Activated CD4-positive, alpha-beta T cell treated with anti-CD3 and anti-CD28 coated beads, Interleukin-2, amount 10 ng/mL, durations not matched to agents 7 days and 5 days (primary cell): ENCODE measurements around the gene DNASE1L3. TPM values are rescaled to one million over a fixed set of nuclear protein-coding genes. Genes with fewer than 3 reads are reported as not detected.
A peak's percentile ranks its signal among the peaks of the same experiment; 100 is the strongest.

Experiments used
- CTCF ChIA-PET: fragments of 350-600 bp; sonication (Branson Sonifier 250); formaldehyde crosslinking; loops from one replicate; lab custom pipeline; 2021; ENCODE audit warnings: antibody characterized with exemption; lab: Charles Lee
- POLR2A ChIA-PET: fragments of 350-600 bp; sonication (Branson Sonifier 250); formaldehyde crosslinking; loops from one replicate; lab custom pipeline; 2021; ENCODE audit warnings: antibody characterized with exemption; lab: Charles Lee
- DNase-seq: peaks from one replicate; pipeline ENCODE4 v3.0.0-alpha.2; 2020
- H3K27ac Mint-ChIP-seq: one replicate; pipeline ENCODE4 v1.8.0; 2021; ENCODE audit warnings: mild to moderate bottlenecking, moderate library complexity, mixed read lengths
- H3K27me3 Mint-ChIP-seq: one replicate; pipeline ENCODE4 v1.8.0; 2021; ENCODE audit warnings: mixed read lengths
- H3K36me3 Mint-ChIP-seq: one replicate; pipeline ENCODE4 v1.8.0; 2021; ENCODE audit warnings: low read depth, mixed read lengths
- H3K4me1 Mint-ChIP-seq: one replicate; pipeline ENCODE4 v1.8.0; 2021; ENCODE audit warnings: mixed read lengths
- H3K4me3 Mint-ChIP-seq: one replicate; pipeline ENCODE4 v1.8.0; 2021; ENCODE audit warnings: mild to moderate bottlenecking, moderate library complexity, mixed read lengths
- H3K9me3 Mint-ChIP-seq: one replicate; pipeline ENCODE4 v1.8.0; 2021; ENCODE audit warnings: mixed read lengths
- total RNA-seq, 2 experiments: library from RNA; stranded (reverse); gene quantifications; one replicate each; pipeline ENCODE4 v1.2.3, GENCODE V29; 2021

The DNASE1L3 gene
- total RNA-seq, 2 experiments from 2014 or later, result not detected

DNA sequence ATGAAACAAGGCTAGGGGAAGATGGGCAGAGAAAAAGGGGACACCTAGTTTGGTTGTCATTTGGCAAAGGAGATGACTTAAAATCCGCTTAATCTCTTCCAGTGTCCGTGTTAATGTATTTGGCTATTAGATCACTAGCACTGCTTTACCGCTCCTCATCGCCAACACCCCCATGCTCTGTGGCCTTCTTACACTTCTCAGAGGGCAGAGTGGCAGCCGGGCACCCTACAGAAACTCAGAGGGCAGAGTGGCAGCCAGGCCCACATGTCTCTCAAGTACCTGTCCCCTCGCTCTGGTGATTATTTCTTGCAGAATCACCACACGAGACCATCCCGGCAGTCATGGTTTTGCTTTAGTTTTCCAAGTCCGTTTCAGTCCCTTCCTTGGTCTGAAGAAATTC, 39.6 kb downstream of the DNASE1L3 start:
- DNase-seq, result no peak
- ChIA-PET POLR2A (no interaction called here), CTCF (no interaction called here)
- no peaks in the 10 kb centered on the region for H3K36me3 Mint-ChIP-seq
- no peaks in the 10 kb centered on the region for H3K4me1 Mint-ChIP-seq
- H3K4me3 Mint-ChIP-seq, result no peak overlapping the region
- H3K27ac Mint-ChIP-seq, result no peak overlapping the region
- no peaks in the 10 kb centered on the region for H3K9me3 Mint-ChIP-seq
- peaks cover 3% of the 10 kb centered on the region for H3K27me3 Mint-ChIP-seq

DNA sequence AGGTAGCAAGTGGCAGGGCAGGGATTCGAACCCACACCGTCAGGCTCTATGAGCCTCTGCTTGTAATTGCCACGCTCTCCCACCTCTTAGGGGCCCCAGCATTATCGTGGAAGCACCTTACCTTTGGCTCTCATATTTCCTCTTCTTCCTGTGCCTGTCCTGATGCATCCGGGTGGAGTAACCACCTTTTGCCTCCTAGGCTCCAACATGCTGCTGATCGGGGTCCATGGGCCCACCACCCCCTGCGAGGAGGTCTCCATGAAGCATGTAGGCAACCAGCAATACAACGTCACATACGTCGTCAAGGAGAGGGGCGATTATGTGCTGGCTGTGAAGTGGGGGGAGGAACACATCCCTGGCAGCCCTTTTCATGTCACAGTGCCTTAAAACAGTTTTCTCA, 40.4 kb downstream of the DNASE1L3 start:
- no peaks in the 10 kb centered on the region for H3K9me3 Mint-ChIP-seq
- H3K27ac Mint-ChIP-seq, result no peak overlapping the region
- ChIA-PET CTCF (interaction anchor here (0.6 kb wide), 1 partner anchor 196 kb away, joined by 4 read pairs; no protein-coding TSS in a partner anchor), POLR2A (no interaction called here)
- no peaks in the 10 kb centered on the region for H3K4me1 Mint-ChIP-seq
- no peaks in the 10 kb centered on the region for H3K36me3 Mint-ChIP-seq
- no peak for DNase-seq
- H3K4me3 Mint-ChIP-seq, result no peak overlapping the region
- H3K27me3 Mint-ChIP-seq, result no peaks in the 10 kb centered on the region

DNA sequence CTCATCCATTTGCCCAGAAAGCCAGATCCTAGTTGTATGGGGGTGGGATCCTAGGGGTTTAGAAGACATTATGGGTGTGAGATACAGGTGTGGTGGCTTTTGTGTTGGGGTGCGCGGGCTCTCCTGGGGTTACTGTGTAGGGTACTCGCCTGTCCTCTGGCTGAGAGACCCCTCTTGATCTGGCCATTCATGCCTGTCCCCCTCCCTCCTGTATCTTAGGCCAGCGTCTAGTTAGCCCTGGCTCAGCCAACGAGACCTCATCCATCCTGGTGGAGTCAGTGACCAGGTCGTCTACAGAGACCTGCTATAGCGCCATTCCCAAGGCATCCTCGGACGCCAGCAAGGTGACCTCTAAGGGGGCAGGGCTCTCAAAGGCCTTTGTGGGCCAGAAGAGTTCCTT, 41.4 kb downstream of the DNASE1L3 start:
- Mint-ChIP-seq H3K4me1 (no peaks in the 10 kb centered on the region), H3K9me3 (no peaks in the 10 kb centered on the region), H3K36me3 (no peaks in the 10 kb centered on the region), H3K27ac (no peak overlapping the region), H3K4me3 (no peak overlapping the region), H3K27me3 (no peaks in the 10 kb centered on the region)
- ChIA-PET CTCF (no interaction called here), POLR2A (no interaction called here)
- DNase-seq, result no peak

DNA sequence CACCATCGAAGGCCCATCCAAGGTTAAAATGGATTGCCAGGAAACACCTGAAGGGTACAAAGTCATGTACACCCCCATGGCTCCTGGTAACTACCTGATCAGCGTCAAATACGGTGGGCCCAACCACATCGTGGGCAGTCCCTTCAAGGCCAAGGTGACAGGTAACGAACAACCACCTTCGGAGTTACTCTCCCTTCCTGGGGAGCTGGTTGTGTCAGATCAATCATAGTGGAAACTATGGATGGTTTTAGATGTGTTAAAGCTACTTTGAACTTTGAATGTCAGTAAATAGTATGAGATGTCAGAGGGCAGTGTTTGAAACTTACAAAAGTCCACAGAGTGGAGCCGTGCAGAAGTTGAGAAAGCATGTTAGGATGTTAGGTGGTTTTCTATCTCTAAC, 42.3 kb downstream of the DNASE1L3 start:
- no peaks in the 10 kb centered on the region for H3K9me3 Mint-ChIP-seq

DNA sequence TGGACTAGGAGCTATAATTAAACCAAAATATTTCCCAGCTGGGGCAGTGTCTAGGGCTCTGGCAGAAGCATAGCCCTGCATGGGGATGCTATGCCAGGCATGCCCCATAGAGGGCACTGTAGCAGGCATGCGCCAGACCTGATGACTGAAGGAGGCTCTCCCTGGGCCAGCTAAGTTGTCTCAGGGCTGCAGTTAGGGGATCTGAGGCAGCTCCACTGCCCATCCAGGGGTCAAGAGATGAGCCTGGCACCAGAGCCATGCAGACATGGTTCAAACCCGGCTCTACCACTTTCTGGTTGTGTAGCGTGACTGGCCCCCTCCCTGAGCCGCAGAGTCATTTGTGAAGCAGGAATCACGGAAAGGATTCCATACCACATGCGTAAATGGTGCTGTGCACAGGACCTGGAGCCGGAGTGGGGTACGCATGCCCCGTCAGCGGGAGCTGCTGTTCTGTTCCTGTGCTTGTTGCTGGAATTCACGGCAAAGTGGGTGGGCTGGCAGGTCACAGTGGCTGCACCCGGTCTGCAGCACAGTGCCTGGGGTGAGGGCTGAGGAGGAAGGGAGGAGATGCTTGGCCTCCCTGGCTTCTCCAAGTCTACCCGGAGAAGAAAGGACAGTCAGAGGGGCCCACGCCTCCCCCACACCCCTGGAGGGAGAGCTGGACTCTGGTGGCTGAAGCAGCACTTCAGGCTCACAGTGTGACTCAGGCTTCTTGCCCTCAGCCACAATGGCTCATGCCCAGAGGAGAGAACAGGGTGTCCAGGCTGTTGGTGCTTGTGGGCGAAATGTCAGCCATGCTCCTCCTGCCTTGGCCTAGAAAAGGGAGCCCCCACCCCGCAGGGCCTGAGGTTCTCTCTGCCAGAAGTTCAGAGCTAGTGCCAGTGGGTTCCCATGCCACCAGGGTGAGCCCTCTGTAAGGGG, 43.1 kb downstream of the DNASE1L3 start:
- Mint-ChIP-seq H3K27me3 (no peaks in the 10 kb centered on the region), H3K27ac (no peak overlapping the region), H3K4me3 (no peak overlapping the region), H3K9me3 (no peaks in the 10 kb centered on the region), H3K4me1 (no peaks in the 10 kb centered on the region), H3K36me3 (no peaks in the 10 kb centered on the region)
- DNase-seq, result peak; percentile 64
- ChIA-PET CTCF (interaction anchor here (0.8 to 2.9 kb wide), 12 partner anchors 10 to 251 kb away, joined by 3 to 16 read pairs (median 4); partner anchors contain the start of gene FLNB), POLR2A (no interaction called here)

More for the DNA sequence above, 42.3 kb downstream of the DNASE1L3 start:
- CTCF ChIA-PET, result interaction anchor here (1.0 kb wide), 1 partner anchor 40 kb away, joined by 3 read pairs; no protein-coding TSS in a partner anchor
- Mint-ChIP-seq H3K36me3 (no peaks in the 10 kb centered on the region), H3K4me1 (no peaks in the 10 kb centered on the region), H3K4me3 (no peak overlapping the region), H3K27me3 (no peaks in the 10 kb centered on the region), H3K27ac (no peak overlapping the region)
- DNase-seq, result no peak
- POLR2A ChIA-PET, result no interaction called here

DNA sequence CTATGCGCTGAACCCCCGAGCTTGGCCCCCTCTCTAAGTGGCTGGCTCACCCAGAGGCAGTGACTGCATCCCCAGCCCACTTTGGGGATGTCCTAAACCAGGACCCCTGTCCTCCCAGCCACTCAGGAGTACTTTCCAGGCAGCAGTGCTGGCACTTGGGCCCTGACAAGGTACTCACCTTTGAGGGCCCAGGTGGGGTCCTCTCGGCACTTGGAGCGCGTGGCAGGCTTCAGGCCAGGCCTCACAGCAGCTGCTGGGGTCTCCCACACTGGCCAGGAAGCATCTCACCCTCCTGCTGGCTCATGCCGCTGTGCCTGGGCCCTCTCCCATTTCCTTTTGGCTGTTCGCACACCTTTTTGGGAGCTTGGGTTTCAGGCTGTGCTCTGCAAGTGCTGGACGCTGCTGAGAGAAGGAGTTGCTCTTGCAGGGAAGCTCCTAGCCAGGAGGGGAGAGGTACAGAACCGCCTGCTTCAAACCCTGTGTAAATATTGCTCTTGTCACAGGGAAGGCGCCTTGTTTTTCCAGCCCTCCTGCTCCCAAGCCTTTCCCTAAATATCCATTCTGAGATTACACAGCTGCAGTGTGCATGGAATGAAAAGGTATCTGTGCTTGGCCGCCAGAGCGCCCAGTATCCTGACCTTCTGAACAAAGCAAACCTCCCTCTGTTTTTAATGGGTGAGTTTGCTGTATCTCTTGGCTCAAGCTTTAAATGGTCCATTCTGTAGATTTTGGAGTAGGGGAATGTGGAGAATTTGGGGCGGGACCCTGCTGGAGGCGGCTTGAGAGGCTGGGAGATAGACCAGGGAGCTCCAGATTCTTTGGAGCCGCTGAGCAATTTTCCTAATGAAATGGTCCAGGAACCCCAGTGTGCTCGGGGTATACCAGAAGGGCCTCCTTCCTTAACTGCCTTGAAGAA, 45.6 kb downstream of the DNASE1L3 start:
- no peak overlapping the region for H3K4me3 Mint-ChIP-seq
- CTCF ChIA-PET, result interaction anchor here (1.4 to 2.9 kb wide), 3 partner anchors 52 to 158 kb away, joined by 3 to 16 read pairs (median 6); partner anchors contain the start of genes FLNB, HTD2 and RPP14
- POLR2A ChIA-PET, result no interaction called here
- H3K9me3 Mint-ChIP-seq, result no peaks in the 10 kb centered on the region
- no peak for DNase-seq
- H3K36me3 Mint-ChIP-seq, result peaks cover 7% of the 10 kb centered on the region
- no peak overlapping the region for H3K27ac Mint-ChIP-seq
- H3K4me1 Mint-ChIP-seq, result no peaks in the 10 kb centered on the region
- H3K27me3 Mint-ChIP-seq, result no peaks in the 10 kb centered on the region

DNA sequence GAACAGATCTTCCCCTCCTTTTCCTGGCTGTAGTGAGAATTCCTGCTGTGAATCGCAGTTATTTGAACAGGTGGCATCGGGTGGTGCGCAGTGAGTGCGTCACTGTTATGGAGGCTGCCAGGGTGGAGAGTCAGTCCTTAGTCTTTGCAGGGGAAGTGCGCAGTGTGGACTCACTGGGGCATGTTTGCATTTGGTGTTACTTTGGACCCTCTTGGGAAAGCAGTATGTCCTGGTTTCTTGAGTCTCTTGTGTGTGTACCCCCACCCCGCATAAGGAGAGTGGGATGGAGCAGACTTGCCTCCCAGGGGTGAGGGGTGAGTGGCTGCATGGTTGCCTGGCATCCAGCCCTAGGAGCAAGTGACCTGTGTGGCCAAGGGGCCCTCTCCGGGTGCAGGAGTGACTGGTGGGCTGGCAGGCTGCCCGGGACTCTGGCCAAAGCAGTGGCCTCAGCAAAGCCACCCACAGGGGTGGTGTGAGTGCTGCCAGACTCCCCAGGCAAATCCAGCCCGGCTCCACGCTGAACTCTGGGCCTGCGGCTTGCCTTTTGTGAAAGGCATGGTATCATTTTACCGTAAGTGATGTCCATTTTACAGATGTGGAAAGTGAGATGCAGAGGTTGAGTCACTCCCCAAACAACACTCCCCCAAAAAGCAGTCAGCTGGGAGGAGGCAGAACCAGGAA, 46.4 kb downstream of the DNASE1L3 start:
- H3K36me3 Mint-ChIP-seq, result peaks cover 7% of the 10 kb centered on the region
- no peaks in the 10 kb centered on the region for H3K27me3 Mint-ChIP-seq
- no peak for DNase-seq
- POLR2A ChIA-PET, result no interaction called here
- H3K27ac Mint-ChIP-seq, result no peak overlapping the region
- CTCF ChIA-PET, result interaction anchor here (1.0 to 1.6 kb wide), 3 partner anchors 9 to 142 kb away, joined by 3 to 6 read pairs (median 3); partner anchors contain the start of genes HTD2 and RPP14
- H3K4me1 Mint-ChIP-seq, result no peaks in the 10 kb centered on the region
- H3K9me3 Mint-ChIP-seq, result no peaks in the 10 kb centered on the region
- H3K4me3 Mint-ChIP-seq, result no peak overlapping the region

DNA sequence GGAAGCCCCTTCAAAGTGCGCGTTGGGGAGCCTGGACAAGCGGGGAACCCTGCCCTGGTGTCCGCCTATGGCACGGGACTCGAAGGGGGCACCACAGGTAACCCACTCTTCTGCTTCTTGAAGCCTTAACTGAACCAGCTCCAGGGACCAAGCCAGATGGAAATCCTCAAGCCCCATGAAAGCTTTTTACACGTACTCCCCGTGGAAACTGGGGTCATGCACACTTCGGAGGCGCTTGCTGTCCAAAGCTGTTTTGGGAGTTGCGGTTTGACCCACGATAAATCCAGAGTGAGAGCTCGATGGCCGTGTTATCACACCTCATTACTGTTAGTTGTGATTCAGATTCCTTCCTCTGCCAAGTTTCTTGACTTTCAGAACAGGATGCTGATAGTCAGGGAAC, 47.5 kb downstream of the DNASE1L3 start:
- peaks cover 7% of the 10 kb centered on the region for H3K36me3 Mint-ChIP-seq
- no peak overlapping the region for H3K4me3 Mint-ChIP-seq
- no peaks in the 10 kb centered on the region for H3K4me1 Mint-ChIP-seq
- CTCF ChIA-PET, result interaction anchor here (1.0 kb wide), 2 partner anchors 10 to 14 kb away, joined by 3 read pairs; no protein-coding TSS in a partner anchor
- no peak for DNase-seq
- no peaks in the 10 kb centered on the region for H3K27me3 Mint-ChIP-seq
- H3K27ac Mint-ChIP-seq, result no peak overlapping the region
- POLR2A ChIA-PET, result no interaction called here
- no peaks in the 10 kb centered on the region for H3K9me3 Mint-ChIP-seq

DNA sequence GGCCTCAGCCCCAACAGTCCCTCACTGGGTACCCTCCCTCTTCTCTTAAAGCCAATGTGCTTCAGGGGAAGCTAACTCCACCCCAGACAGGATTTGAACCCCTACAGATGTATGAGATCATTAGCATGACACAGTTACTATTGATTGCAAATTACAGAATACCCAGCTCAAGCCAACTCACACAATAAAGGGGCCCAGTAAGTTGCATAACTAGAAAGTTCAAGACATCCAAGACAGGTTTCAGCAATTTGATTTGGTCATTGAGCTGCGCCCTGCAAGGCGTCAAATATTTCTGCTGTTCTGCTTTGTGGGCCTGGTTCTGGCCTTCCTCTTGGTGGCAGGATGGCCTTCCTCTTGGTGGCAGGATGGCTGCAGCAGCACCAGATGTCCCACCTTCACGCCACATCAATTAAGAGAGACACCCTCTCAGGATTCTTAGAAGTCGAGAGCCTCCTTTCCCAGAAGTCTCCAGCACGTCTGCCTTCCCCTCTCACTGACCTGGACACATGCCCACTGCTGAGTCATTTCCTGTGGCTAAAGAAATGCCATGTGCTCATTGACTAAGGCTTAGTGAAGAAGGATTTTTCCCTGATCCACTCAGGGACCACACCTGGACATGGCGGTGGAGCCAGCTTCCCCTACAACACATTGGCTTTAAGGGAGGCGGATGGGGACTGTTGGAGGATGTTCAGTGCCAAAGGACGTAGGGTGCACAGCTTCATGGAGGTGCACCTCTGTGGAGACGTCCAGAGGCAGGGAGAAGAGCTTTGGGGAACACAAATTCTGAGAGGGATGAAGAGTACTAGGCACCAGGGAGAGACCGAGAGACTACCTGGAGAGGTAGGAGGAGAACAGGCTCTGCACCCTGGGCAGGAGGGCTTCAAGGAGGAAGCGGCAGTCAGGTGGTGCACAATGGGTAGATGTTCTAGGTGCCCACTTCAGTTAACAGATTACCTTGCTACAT, 49.1 kb downstream of the DNASE1L3 start:
- H3K4me1 Mint-ChIP-seq, result no peaks in the 10 kb centered on the region
- POLR2A ChIA-PET, result no interaction called here
- H3K9me3 Mint-ChIP-seq, result no peaks in the 10 kb centered on the region
- no peaks in the 10 kb centered on the region for H3K27me3 Mint-ChIP-seq
- H3K4me3 Mint-ChIP-seq, result no peak overlapping the region
- CTCF ChIA-PET, result interaction anchor here (1.0 to 1.3 kb wide), 4 partner anchors 16 to 136 kb away, joined by 3 to 4 read pairs (median 4); no protein-coding TSS in a partner anchor
- no peak for DNase-seq
- H3K36me3 Mint-ChIP-seq, result peaks cover 7% of the 10 kb centered on the region
- no peak overlapping the region for H3K27ac Mint-ChIP-seq

DNA sequence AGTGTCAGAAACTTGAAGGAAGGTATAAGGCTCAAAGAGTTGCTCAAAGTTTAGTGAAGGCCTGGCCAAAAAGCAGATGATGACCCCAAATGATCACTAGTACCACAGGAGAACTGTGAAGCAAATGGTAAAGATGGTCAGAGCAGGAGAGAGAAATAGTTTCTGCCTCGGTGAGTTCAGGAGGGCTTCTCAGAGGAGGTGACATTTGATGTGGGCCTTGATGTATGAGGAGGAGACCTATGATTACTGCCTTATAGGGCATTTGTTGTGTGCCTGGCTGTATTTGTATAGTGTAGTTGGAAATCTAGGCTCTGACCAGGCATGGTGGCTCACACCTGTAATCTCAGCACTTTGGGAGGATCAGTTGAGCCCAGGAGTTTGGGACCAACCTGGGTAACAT, 50.4 kb downstream of the DNASE1L3 start:
- no peaks in the 10 kb centered on the region for H3K9me3 Mint-ChIP-seq
- ChIA-PET CTCF (no interaction called here), POLR2A (no interaction called here)
- H3K4me3 Mint-ChIP-seq, result no peak overlapping the region
- DNase-seq, result no peak
- H3K27me3 Mint-ChIP-seq, result no peaks in the 10 kb centered on the region
- no peaks in the 10 kb centered on the region for H3K4me1 Mint-ChIP-seq
- peaks cover 7% of the 10 kb centered on the region for H3K36me3 Mint-ChIP-seq
- no peak overlapping the region for H3K27ac Mint-ChIP-seq

DNA sequence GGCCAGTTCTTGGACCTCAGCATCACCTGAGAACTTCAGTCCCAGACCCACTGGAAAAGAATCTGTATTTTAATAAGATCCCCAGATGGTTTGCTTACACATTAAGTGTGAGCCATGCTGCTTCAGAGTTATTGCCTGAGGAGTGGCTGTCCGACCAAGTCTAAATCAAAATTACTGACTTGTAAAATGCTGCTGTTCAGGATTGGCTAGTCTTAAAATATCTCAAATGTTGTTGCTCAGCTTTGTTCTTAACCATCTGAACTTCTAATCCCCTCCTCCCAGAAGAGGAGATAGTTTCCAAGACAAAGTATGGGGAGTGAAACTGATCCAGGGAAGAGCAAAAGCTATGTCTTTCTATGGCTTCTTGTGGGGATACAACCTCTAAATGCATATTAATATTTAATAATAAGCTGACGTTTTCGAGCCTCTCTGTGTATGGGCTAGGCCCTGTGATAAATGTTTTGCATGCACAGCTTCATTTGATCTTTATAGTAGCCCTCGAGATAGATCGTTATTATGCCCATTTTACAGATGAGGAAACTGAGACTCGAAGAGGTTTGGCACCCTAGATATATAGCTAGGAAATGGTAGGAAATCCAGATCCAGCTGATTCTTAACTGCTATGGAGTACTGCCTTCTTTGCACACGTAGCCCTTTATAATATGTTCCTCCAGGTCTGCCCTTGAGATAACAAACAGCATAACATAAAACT, 52.2 kb downstream of the DNASE1L3 start:
- POLR2A ChIA-PET, result no interaction called here
- Mint-ChIP-seq H3K4me1 (no peaks in the 10 kb centered on the region), H3K4me3 (no peak overlapping the region)

More for the DNA sequence above, 52.2 kb downstream of the DNASE1L3 start:
- no peak overlapping the region for H3K27ac Mint-ChIP-seq
- CTCF ChIA-PET, result interaction anchor here (0.9 to 3.5 kb wide), 3 partner anchors 8 to 55 kb away, joined by 3 to 11 read pairs (median 3); no protein-coding TSS in a partner anchor
- no peaks in the 10 kb centered on the region for H3K27me3 Mint-ChIP-seq
- peaks cover 7% of the 10 kb centered on the region for H3K36me3 Mint-ChIP-seq
- no peaks in the 10 kb centered on the region for H3K9me3 Mint-ChIP-seq
- no peak for DNase-seq
